Activated naive CD4-positive, alpha-beta T cell treated with anti-CD3 and anti-CD28 coated beads, Interleukin-2, amount 10 ng/mL, durations not matched to agents 5 hours and 36 hours (primary cell): ENCODE data around the gene PNMA6F. TPM values are rescaled to one million over a fixed set of nuclear protein-coding genes. Genes with fewer than 3 reads are reported as not detected.

Experiments used
- total RNA-seq, 2 experiments: library from RNA; stranded (reverse); gene quantifications; one replicate each; pipeline ENCODE4 v1.2.3, GENCODE V29; 2021

PNMA6F gene
- total RNA-seq = not detected

GRCh38 chrX:153321381-153322124, at the start of gene PNMA6F:
Gene PNMA6F, minus strand, starts transcription at chrX:153321767. Its CDS starts 1,093 bp downstream, at chrX:153320674.

DNA sequence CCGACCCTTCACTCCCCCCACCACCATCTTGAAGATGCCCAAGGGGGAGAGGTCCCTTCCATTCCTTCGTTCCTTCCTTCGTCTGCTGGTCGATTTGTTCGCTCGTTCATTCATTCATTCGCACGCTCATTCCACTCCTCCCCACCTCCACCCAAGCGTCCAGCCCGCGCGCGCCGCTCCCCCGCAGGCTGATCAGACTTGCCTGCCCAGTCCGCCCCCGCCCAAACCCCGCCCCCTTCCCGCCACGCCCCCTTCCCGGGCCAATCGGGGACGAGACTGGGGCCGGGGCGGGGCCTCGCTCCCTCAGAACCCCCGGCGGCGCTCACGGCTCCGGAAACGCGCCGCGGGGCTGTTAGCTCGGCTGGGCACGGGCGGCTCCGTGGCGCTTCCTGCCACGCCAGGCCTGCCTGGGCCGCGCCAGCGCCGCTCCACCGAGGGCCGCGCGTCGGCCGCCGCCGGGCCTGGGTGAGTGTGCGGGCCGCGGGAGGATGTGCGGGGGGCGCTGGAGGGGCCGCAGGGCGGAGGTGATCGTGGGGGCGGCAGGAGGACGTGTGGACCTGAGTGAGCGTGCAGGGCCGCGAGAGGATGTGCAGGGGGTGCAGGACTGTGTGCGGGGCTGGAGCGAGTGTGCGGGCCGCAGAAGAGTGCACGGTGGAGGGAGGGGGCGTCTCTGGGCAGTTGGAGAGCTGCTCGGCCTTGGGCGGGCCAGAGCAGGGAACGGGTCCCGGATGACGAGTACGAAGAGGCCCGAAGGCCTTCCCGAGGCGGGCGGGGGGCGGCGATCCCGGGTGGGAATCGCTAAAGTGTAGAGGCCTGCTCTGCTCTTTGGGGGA, 12.5 kb upstream of the PNMA6F start, which contains the start of gene ZNF275:
Gene ZNF275, plus strand, starts transcription at position 333 of the 833 bp plus-strand sequence. CDS start 2,527 bp downstream, outside the sequence.

Other genes starting within 250 kb of the PNMA6F start
- under 1 TPM; 0.68 to 0.89 TPM for gene PNMA6A, start 249.3 kb downstream of the PNMA6F start, total RNA-seq
- gene MAGEA1, start 142.5 kb downstream of the PNMA6F start, total RNA-seq = not detected
- gene ZNF275, start 12.4 kb upstream of the PNMA6F start, total RNA-seq = 10 to 100 TPM; 29.5 to 30.1 TPM
- gene PNMA6E, start 79.6 kb upstream of the PNMA6F start, total RNA-seq = not detected
- gene ZFP92, start 89.7 kb upstream of the PNMA6F start, total RNA-seq = 1 to 10 TPM; 1.0 to 1.3 TPM
- gene TREX2, start 124.3 kb upstream of the PNMA6F start, total RNA-seq = 1 to 10 TPM; 2.4 TPM
- gene HAUS7, start 148.8 kb upstream of the PNMA6F start, total RNA-seq = 10 to 100 TPM; 38.7 to 39.3 TPM
- under 1 TPM in 1 of 2 experiments, not detected in 1; 0.17 TPM for gene BGN, start 173.2 kb upstream of the PNMA6F start, total RNA-seq
- gene ATP2B3, start 195.9 kb upstream of the PNMA6F start, total RNA-seq = under 1 TPM in 1 of 2 experiments, not detected in 1; 0.05 TPM